HEK293T (cell line): Measurements from ENCODE around the gene NDUFA8.

Experiments
- ARNT ChIP-seq: fragments of 450-650 bp; IDR thresholded peaks from 2 replicates; pipeline ENCODE4 v1.6.1; 2017; ENCODE audit warnings: mild to moderate bottlenecking
- BHLHE40 ChIP-seq: fragments of 450-650 bp; IDR thresholded peaks from 2 replicates; pipeline ENCODE4 v1.6.1; 2016; ENCODE audit warnings: mild to moderate bottlenecking, moderate library complexity, borderline replicate concordance
- CTBP1 ChIP-seq: fragments of 450-650 bp; IDR thresholded peaks from 2 replicates; pipeline ENCODE4 v1.6.1; 2016; ENCODE audit warnings: borderline replicate concordance
- FOXK2 ChIP-seq: fragments of 450-650 bp; IDR thresholded peaks from 2 replicates; pipeline ENCODE4 v1.6.1; 2016; ENCODE audit warnings: mild to moderate bottlenecking
- FOXM1 ChIP-seq: fragments of 450-650 bp; IDR thresholded peaks from 2 replicates; pipeline ENCODE4 v1.6.1; 2017; ENCODE audit warnings: mild to moderate bottlenecking, borderline replicate concordance
- HDGF ChIP-seq: fragments of 450-650 bp; IDR thresholded peaks from 2 replicates; pipeline ENCODE4 v1.6.1; 2017; ENCODE audit warnings: antibody characterized with exemption, borderline replicate concordance
- L3MBTL2 ChIP-seq: fragments of 450-650 bp; conservative IDR thresholded peaks from 2 replicates; pipeline ENCODE4 v1.6.1; 2016; ENCODE audit warnings: mild to moderate bottlenecking
- LEF1 ChIP-seq: fragments of 450-650 bp; IDR thresholded peaks from 2 replicates; pipeline ENCODE4 v1.6.1; 2017; ENCODE audit warnings: mild to moderate bottlenecking, borderline replicate concordance
- NFRKB ChIP-seq: fragments of 450-650 bp; IDR thresholded peaks from 2 replicates; pipeline ENCODE4 v1.6.1; 2016; ENCODE audit warnings: mild to moderate bottlenecking, moderate library complexity
- SP1 ChIP-seq: fragments of 450-650 bp; IDR thresholded peaks from 2 replicates; pipeline ENCODE4 v1.6.1; 2017
- SUZ12 ChIP-seq: fragments of 450-650 bp; IDR thresholded peaks from 2 replicates; pipeline ENCODE4 v1.6.1; 2016; ENCODE audit warnings: mild to moderate bottlenecking
- TARDBP ChIP-seq: fragments of 450-650 bp; IDR thresholded peaks from 2 replicates; pipeline ENCODE4 v1.6.1; 2016
- ZNF384 ChIP-seq: fragments of 450-650 bp; IDR thresholded peaks from 2 replicates; pipeline ENCODE4 v1.6.1; 2016
- TF ChIP-seq, protein P1 (sequence below): fragments of 450-650 bp; IDR thresholded peaks from 2 replicates; pipeline ENCODE4 v1.6.1; 2016

DNA sequence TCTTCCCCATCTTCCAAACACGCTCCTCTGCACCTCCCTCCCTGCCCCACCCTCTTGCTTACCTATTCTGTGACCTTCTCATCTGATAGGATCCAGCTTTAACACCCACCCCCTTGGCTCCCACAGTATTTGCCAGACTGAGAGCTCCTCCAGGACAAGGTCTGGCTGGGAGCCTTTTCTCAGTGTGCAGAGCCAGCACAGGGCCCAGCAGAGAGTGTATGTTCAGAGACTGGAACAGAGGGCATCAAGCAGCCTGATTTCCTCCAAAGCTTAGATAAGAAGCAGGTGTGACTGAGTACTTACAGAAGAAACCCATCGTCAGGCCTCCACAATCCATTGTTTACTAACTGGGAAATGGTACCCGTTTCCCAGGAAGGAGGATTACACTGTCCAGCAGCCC is 42.5 kb upstream of the NDUFA8 start:
- TF ChIP-seq SP1 = no peak
- no peak for TF ChIP-seq L3MBTL2
- TF ChIP-seq TARDBP = no peak
- no peak for TF ChIP-seq ARNT
- TF ChIP-seq FOXK2 = no peak
- no peak for TF ChIP-seq ZNF384
- no peak for TF ChIP-seq HDGF
- TF ChIP-seq, protein P1, sequence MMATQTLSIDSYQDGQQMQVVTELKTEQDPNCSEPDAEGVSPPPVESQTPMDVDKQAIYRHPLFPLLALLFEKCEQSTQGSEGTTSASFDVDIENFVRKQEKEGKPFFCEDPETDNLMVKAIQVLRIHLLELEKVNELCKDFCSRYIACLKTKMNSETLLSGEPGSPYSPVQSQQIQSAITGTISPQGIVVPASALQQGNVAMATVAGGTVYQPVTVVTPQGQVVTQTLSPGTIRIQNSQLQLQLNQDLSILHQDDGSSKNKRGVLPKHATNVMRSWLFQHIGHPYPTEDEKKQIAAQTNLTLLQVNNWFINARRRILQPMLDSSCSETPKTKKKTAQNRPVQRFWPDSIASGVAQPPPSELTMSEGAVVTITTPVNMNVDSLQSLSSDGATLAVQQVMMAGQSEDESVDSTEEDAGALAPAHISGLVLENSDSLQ = no peak
- no peak for TF ChIP-seq LEF1
- TF ChIP-seq FOXM1 = no peak
- no peak for TF ChIP-seq SUZ12
- no peak for TF ChIP-seq NFRKB
- no peak for TF ChIP-seq CTBP1
- TF ChIP-seq BHLHE40 = no peak
